Measurements from ENCODE around the gene SPDEF.

DNA sequence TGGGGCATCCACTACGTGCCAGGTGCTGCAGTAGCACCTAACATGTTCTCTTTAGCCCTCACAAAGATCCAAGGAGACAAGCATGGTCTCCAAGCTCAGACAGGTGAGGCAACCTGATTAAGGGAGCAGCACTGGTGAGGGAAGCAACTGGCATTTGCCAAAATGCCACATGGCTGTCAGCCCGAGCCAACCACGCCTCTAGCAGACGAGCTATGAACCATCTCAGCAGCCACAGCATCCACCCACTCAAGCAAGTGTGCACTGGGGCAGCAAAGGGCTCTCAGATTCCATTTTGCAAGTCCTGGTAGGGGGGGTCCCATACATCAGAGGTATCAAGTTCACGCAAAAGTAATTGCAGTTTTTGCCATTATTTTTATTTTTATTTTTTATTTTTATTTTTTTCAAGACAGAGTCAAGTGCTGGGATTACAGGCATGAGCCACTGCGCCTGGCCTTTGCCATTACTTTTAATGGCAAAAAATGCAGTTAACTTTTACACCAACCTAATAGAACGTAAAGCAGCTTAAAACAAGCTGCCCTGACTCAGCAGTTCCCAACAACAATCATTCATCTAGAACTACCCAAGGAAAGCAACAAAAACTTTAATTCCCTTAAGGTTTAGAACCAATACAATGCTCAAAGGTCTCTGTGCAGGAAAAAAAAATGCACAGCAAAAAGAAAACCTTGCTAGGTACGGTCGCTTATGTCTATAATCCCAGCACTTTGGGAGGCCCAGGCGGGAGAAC is 36.3 kb upstream of the SPDEF start:
- no peak for TF ChIP-seq GLIS3 (CRISPR knock-in tag; IDR thresholded peaks at IDR 0.05)
- TF ChIP-seq, protein P1, sequence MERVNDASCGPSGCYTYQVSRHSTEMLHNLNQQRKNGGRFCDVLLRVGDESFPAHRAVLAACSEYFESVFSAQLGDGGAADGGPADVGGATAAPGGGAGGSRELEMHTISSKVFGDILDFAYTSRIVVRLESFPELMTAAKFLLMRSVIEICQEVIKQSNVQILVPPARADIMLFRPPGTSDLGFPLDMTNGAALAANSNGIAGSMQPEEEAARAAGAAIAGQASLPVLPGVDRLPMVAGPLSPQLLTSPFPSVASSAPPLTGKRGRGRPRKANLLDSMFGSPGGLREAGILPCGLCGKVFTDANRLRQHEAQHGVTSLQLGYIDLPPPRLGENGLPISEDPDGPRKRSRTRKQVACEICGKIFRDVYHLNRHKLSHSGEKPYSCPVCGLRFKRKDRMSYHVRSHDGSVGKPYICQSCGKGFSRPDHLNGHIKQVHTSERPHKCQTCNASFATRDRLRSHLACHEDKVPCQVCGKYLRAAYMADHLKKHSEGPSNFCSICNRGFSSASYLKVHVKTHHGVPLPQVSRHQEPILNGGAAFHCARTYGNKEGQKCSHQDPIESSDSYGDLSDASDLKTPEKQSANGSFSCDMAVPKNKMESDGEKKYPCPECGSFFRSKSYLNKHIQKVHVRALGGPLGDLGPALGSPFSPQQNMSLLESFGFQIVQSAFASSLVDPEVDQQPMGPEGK (CRISPR knock-in tag; IDR thresholded peaks at IDR 0.05; ENCODE audit: borderline replicate concordance): no peak
